Cardiac muscle cell (in vitro differentiated cells and primary cell): ENCODE measurements around the gene MIA2. TPM values are rescaled to one million over a fixed set of nuclear protein-coding genes. Genes with fewer than 3 reads are reported as not detected.

Experiments used
- DNase-seq, 2 donors: peaks; one replicate each; pipeline versions ENCODE4 v3.0.0 to v3.0.0-alpha.2; 2010 to 2017; ENCODE audit warnings: low read depth in 1 of 2, low spot score in 1 of 2
- H3K27ac ChIP-seq: fragments of 200-600 bp; sonication (generic); 2 replicates; pipeline ENCODE4 v1.5.1; 2016
- H3K27me3 ChIP-seq: fragments of 200-600 bp; sonication (generic); 2 replicates; pipeline ENCODE4 v1.6.0; 2016; ENCODE audit warnings: control low read depth
- H3K36me3 ChIP-seq: fragments of 200-600 bp; sonication (generic); 2 replicates; pipeline ENCODE4 v1.5.1; 2016; ENCODE audit warnings: control low read depth
- H3K4me1 ChIP-seq: fragments of 200-600 bp; sonication (generic); 2 replicates; pipeline ENCODE4 v1.8.1; 2017; ENCODE audit warnings: low read depth, mild to moderate bottlenecking, mixed run types
- H3K4me3 ChIP-seq: fragments of 200-600 bp; sonication (generic); 2 replicates; pipeline ENCODE4 v1.5.1; 2016; ENCODE audit warnings: mild to moderate bottlenecking
- H3K9me3 ChIP-seq: fragments of 200-600 bp; sonication (generic); 2 replicates; pipeline ENCODE4 v1.5.1; 2017; ENCODE audit warnings: low read depth, mild to moderate bottlenecking, control low read depth
- CTCF ChIP-seq: IDR thresholded peaks from 2 replicates; pipeline ENCODE4 v1.5.1; 2012; ENCODE audit warnings: low read depth, mild to moderate bottlenecking, low read length
- polyA plus RNA-seq: library from polyadenylated mRNA; unstranded; fragments of >200 nt; fragmentation: Nextera tagmentation; extraction: Ambion mirVana; gene quantifications from 2 replicates; pipeline ENCODE4 v1.2.1, GENCODE V29; 2016
- total RNA-seq: library from RNA; depleted of rRNA; stranded (reverse); fragments of >200 nt; gene quantifications from 2 replicates; pipeline ENCODE4 v1.2.3, GENCODE V29; 2016

The MIA2 gene
- total and polyA plus RNA-seq, 2 experiments from 2014 or later: 14.4 to 20.6 TPM

GRCh38 chr14:39393289-39393688, 159.6 kb downstream of the MIA2 start:
- H3K4me3 ChIP-seq: no peak overlapping the region
- H3K4me1 ChIP-seq: no peaks in the 10 kb centered on the region
- DNase-seq: no peak
- peaks cover 9% of the 10 kb centered on the region for H3K36me3 ChIP-seq
- H3K27ac ChIP-seq: no peak overlapping the region
- no peak for TF ChIP-seq CTCF
- no peaks in the 10 kb centered on the region for H3K27me3 ChIP-seq
- no peaks in the 10 kb centered on the region for H3K9me3 ChIP-seq

GRCh38 chr14:39395555-39396254, 162.0 kb downstream of the MIA2 start:
- Histone ChIP-seq H3K9me3 (no peaks in the 10 kb centered on the region), H3K4me1 (no peaks in the 10 kb centered on the region), H3K27me3 (no peaks in the 10 kb centered on the region), H3K36me3 (peaks cover 16% of the 10 kb centered on the region), H3K27ac (no peak overlapping the region), H3K4me3 (no peak overlapping the region)
- DNase-seq: peak in 1 of 2 donors; percentile 12
- TF ChIP-seq CTCF: no peak

- H3K36me3 ChIP-seq: peaks cover 16% of the 10 kb centered on the region
- H3K27ac ChIP-seq: no peak overlapping the region
- no peaks in the 10 kb centered on the region for H3K4me1 ChIP-seq
- H3K4me3 ChIP-seq: no peak overlapping the region
- H3K9me3 ChIP-seq: no peaks in the 10 kb centered on the region
- no peak for TF ChIP-seq CTCF
- H3K27me3 ChIP-seq: no peaks in the 10 kb centered on the region
- peak in 1 of 2 donors; percentile 43 for DNase-seq
These were observed 162.7 kb downstream of the MIA2 start for GRCh38 chr14:39396448-39396847.

GRCh38 chr14:39398382-39398781, 164.7 kb downstream of the MIA2 start:
- Histone ChIP-seq H3K27me3 (no peaks in the 10 kb centered on the region), H3K9me3 (no peaks in the 10 kb centered on the region), H3K36me3 (peaks cover 16% of the 10 kb centered on the region), H3K4me1 (no peaks in the 10 kb centered on the region), H3K4me3 (no peak overlapping the region), H3K27ac (no peak overlapping the region)
- DNase-seq: no peak
- no peak for TF ChIP-seq CTCF

GRCh38 chr14:39406560-39406959, 172.8 kb downstream of the MIA2 start:
- no peaks in the 10 kb centered on the region for H3K9me3 ChIP-seq
- peak overlapping the region; percentile 9 for H3K27ac ChIP-seq
- H3K4me1 ChIP-seq: no peaks in the 10 kb centered on the region
- H3K36me3 ChIP-seq: no peaks in the 10 kb centered on the region
- no peak for TF ChIP-seq CTCF
- no peak overlapping the region for H3K4me3 ChIP-seq
- H3K27me3 ChIP-seq: no peaks in the 10 kb centered on the region
- no peak for DNase-seq
